ENCODE measurements around the gene SPP1. TPM values are rescaled to one million over a fixed set of nuclear protein-coding genes. Genes with fewer than 3 reads are reported as not detected.
"Not testable (repeated sequence)": the region's sequence is repeated elsewhere in the genome, so short reads cannot be mapped to it uniquely, and the experiment has no call there.

SPP1 gene
- 88.2 and 98.0 TPM in 2 replicates for total RNA-seq (2014; rRNA removed; shearing (Covaris generic))

DNA sequence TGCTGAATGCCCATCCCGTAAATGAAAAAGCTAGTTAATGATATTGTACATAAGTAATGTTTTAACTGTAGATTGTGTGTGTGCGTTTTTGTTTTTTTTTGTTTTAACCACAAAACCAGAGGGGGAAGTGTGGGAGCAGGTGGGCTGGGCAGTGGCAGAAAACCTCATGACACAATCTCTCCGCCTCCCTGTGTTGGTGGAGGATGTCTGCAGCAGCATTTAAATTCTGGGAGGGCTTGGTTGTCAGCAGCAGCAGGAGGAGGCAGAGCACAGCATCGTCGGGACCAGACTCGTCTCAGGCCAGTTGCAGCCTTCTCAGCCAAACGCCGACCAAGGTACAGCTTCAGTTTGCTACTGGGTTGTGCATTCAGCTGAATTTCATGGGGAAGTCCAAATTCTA is at the start of gene SPP1:
Gene SPP1, plus strand, starts transcription at position 249 of the 400 bp plus-strand sequence. CDS start 1,182 bp downstream, outside the sequence.
- DNase-seq, result peak; percentile 64
- H3K4me3 ChIP-seq (ENCODE audit: insufficient read depth, low read depth, low read length), result no peak within 1 kb of the TSS; the same call in 1 of the 2 replicates
- no peaks in the 10 kb centered on the region for H3K27me3 ChIP-seq (ENCODE audit: control insufficient read depth, insufficient read depth, low read length)
- no peaks in the 10 kb centered on the region for H3K36me3 ChIP-seq (replicated peaks; ENCODE audit: control insufficient read depth, insufficient read depth, low read length)

GRCh38 chr4:87926554-87927098 is 48.9 kb upstream of the SPP1 start:
- no peak for DNase-seq
- no peaks in the 10 kb centered on the region for H3K27me3 ChIP-seq (ENCODE audit: control insufficient read depth, insufficient read depth, low read length)
- H3K4me3 ChIP-seq (ENCODE audit: insufficient read depth, low read depth, low read length), result peak overlapping the region; percentile 48
- H3K36me3 ChIP-seq (replicated peaks; ENCODE audit: control insufficient read depth, insufficient read depth, low read length), result peaks cover 23% of the 10 kb centered on the region

DNA sequence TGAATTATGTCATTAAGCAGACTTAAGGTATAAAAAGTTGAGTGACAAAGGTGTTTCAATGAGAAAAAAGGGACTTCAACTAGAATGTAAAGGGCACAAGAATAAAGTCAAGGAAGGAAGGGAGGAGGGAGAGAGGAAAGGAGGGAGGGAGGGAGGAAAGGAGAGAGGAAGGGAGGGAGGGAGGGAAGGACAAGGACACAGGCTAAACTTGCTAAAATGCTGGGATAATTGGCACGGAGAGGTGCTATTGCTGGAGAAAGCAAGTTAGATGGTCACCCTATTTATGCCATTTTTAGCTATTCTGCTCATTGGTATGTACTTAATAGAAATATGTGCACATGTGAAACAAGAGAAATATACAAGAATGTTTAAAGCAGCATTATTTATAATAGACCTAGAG is 44.9 kb upstream of the SPP1 start:
- Histone ChIP-seq H3K27me3 (ENCODE audit: control insufficient read depth, insufficient read depth, low read length) (no peaks in the 10 kb centered on the region), H3K4me3 (ENCODE audit: insufficient read depth, low read depth, low read length) (no peak overlapping the region), H3K36me3 (replicated peaks; ENCODE audit: control insufficient read depth, insufficient read depth, low read length) (peaks cover 19% of the 10 kb centered on the region)
- DNase-seq, result no peak

GRCh38 chr4:87931932-87932331 is 43.6 kb upstream of the SPP1 start:
- Histone ChIP-seq H3K4me3 (ENCODE audit: insufficient read depth, low read depth, low read length) (no peak overlapping the region), H3K36me3 (replicated peaks; ENCODE audit: control insufficient read depth, insufficient read depth, low read length) (peaks cover 9% of the 10 kb centered on the region), H3K27me3 (ENCODE audit: control insufficient read depth, insufficient read depth, low read length) (no peaks in the 10 kb centered on the region)
- DNase-seq, result no peak

GRCh38 chr4:87932718-87933141 is 42.8 kb upstream of the SPP1 start:
- Histone ChIP-seq H3K36me3 (replicated peaks; ENCODE audit: control insufficient read depth, insufficient read depth, low read length) (peaks cover 3% of the 10 kb centered on the region), H3K27me3 (ENCODE audit: control insufficient read depth, insufficient read depth, low read length) (no peaks in the 10 kb centered on the region)
- no peak for DNase-seq

DNA sequence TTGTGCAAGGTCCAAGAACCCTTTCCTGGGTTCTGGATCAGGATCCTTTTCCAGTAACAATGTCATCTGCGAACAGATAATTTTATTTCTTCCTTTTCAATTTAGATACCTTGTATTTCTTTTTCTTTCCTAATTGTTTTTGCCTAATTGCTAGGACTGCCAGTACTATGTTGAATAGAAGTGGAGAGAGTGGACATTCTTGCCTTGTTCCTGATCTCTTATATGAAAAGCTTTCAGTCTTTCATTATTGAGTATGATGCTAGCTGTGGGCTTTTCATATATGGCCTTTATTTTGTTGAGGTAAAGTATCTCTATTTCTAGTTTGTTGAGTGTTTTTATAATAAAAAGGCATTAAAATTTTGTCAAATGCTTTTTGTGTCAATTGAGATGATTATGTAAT is 42.2 kb upstream of the SPP1 start:
- DNase-seq, result no peak
- H3K27me3 ChIP-seq (ENCODE audit: control insufficient read depth, insufficient read depth, low read length), result no peaks in the 10 kb centered on the region
- H3K36me3 ChIP-seq (replicated peaks; ENCODE audit: control insufficient read depth, insufficient read depth, low read length), result peaks cover 3% of the 10 kb centered on the region
- H3K4me3 ChIP-seq (ENCODE audit: insufficient read depth, low read depth, low read length), result no peak overlapping the region

More at GRCh38 chr4:87932718-87933141, 42.8 kb upstream of the SPP1 start:
- no peak overlapping the region for H3K4me3 ChIP-seq (ENCODE audit: insufficient read depth, low read depth, low read length)

- Histone ChIP-seq H3K27me3 (ENCODE audit: control insufficient read depth, insufficient read depth, low read length) (no peaks in the 10 kb centered on the region), H3K4me3 (ENCODE audit: insufficient read depth, low read depth, low read length) (no peak overlapping the region), H3K36me3 (replicated peaks; ENCODE audit: control insufficient read depth, insufficient read depth, low read length) (no peaks in the 10 kb centered on the region)
- no peak for DNase-seq
Observed at GRCh38 chr4:87934157-87934704, 41.3 kb upstream of the SPP1 start.

DNA sequence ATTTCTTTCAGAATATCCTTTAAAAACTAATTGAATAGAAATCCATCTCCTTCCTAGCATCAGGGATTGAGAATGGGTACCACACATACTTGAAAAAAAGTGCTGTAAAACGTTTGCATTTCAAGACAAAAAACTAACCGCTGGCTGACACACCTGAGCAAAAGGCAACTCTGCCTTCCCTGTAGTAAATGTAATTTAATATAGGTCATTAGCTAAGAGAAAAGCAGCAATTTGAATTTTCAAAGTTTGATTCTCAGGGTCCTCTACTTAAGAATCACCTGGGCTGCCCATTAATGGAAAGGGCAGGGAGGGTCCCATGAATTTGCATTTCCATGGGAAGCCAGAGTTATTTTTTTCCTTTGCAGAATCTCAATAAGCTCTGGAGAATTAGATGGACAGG is 40.5 kb upstream of the SPP1 start:
- Histone ChIP-seq H3K4me3 (ENCODE audit: insufficient read depth, low read depth, low read length) (no peak overlapping the region), H3K36me3 (replicated peaks; ENCODE audit: control insufficient read depth, insufficient read depth, low read length) (no peaks in the 10 kb centered on the region), H3K27me3 (ENCODE audit: control insufficient read depth, insufficient read depth, low read length) (no peaks in the 10 kb centered on the region)
- DNase-seq, result no peak

DNA sequence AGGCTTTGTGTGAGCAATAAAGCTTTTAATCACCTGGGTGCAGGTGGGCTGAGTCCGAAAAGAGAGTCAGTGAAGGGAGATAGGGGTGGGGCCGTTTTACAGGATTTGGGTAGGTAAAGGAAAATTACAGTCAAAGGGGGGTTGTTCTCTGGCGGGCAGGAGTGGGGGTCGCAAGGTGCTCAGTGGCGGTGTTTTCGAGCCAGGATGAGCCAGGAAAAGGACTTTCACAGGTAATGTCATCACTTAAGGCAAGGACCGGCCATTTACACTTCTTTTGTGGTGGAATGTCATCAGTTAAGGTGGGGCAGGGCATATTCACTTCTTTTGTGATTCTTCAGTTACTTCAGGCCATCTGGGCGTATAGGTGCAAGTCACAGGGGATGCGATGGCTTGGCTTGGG is 39.6 kb upstream of the SPP1 start:
- H3K36me3 ChIP-seq (replicated peaks; ENCODE audit: control insufficient read depth, insufficient read depth, low read length); H3K4me3 ChIP-seq (ENCODE audit: insufficient read depth, low read depth, low read length); DNase-seq; H3K27me3 ChIP-seq (ENCODE audit: control insufficient read depth, insufficient read depth, low read length): not testable (repeated sequence)

DNA sequence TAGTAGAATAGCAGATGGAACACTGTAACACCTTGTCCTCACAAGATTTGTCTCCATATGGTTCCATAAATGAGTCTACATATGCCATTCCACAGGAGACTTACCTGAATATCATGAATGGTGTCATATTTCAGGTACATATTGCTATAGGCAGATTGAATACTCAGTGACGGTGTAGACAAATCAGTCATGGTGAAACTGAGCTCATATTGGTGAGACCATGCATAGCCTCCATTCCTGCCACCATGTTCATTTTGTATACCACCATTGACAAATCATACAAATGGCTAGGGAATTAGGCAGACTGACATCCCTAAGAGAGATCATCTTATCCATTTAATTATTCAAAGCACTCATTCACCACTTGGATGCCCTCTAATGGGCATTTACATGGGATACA is 38.0 kb upstream of the SPP1 start:
- Histone ChIP-seq H3K27me3 (ENCODE audit: control insufficient read depth, insufficient read depth, low read length) (no peaks in the 10 kb centered on the region), H3K36me3 (replicated peaks; ENCODE audit: control insufficient read depth, insufficient read depth, low read length) (no peaks in the 10 kb centered on the region), H3K4me3 (ENCODE audit: insufficient read depth, low read depth, low read length) (no peak overlapping the region)
- no peak for DNase-seq

- no peaks in the 10 kb centered on the region for H3K36me3 ChIP-seq (replicated peaks; ENCODE audit: control insufficient read depth, insufficient read depth, low read length)
- no peak overlapping the region for H3K4me3 ChIP-seq (ENCODE audit: insufficient read depth, low read depth, low read length)
- no peak for DNase-seq
- no peaks in the 10 kb centered on the region for H3K27me3 ChIP-seq (ENCODE audit: control insufficient read depth, insufficient read depth, low read length)
Observed at GRCh38 chr4:87938746-87939145, 36.8 kb upstream of the SPP1 start.

GRCh38 chr4:87939978-87940690 is 35.4 kb upstream of the SPP1 start:
- DNase-seq, result no peak
- Histone ChIP-seq H3K27me3 (ENCODE audit: control insufficient read depth, insufficient read depth, low read length) (no peaks in the 10 kb centered on the region), H3K36me3 (replicated peaks; ENCODE audit: control insufficient read depth, insufficient read depth, low read length) (no peaks in the 10 kb centered on the region), H3K4me3 (ENCODE audit: insufficient read depth, low read depth, low read length) (no peak overlapping the region)

GRCh38 chr4:87940809-87941208 is 34.7 kb upstream of the SPP1 start:
- H3K4me3 ChIP-seq (ENCODE audit: insufficient read depth, low read depth, low read length); DNase-seq; H3K27me3 ChIP-seq (ENCODE audit: control insufficient read depth, insufficient read depth, low read length); H3K36me3 ChIP-seq (replicated peaks; ENCODE audit: control insufficient read depth, insufficient read depth, low read length): not testable (repeated sequence)

DNA sequence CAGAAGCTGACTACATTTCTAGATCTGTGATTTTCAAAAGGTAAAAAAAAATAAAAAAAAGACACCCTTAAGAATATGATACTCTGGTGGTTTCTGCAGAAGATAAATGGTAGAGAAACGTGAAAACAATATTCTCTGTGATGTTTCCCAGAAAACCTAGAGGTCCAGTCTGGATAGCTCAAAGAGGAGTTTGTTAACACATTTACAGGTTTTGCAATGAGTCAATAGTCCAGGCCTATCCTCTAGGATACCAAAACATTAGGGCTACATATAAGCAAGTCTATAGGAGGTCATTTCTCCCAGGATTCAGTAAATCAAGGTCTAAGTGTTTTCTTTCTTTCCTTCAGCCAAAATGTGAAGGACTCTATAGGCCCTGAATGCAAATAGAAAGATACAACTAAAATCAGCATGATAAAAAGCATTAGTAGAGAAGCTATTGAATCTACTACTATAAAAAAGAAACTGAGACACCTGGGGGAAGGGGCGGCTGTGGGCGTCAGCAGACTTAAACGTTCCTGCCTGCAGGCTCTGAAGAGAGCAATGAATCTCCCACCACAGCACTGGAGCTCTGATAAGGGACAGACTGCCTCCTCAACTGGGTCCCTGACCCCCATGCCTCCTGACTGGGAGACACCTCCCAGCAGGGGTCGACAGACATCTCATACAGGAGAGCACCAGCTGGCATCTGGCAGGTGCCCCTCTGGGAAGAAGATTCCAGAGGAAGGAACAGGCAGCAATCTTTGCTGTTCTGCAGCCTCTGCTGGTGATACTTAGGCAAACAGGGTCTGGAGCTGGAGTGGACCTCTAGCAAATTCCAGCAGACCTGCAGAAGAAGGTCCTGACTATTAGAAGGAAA is 33.7 kb upstream of the SPP1 start:
- no peaks in the 10 kb centered on the region for H3K36me3 ChIP-seq (replicated peaks; ENCODE audit: control insufficient read depth, insufficient read depth, low read length)
- H3K27me3 ChIP-seq (ENCODE audit: control insufficient read depth, insufficient read depth, low read length), result no peaks in the 10 kb centered on the region
- no peak overlapping the region for H3K4me3 ChIP-seq (ENCODE audit: insufficient read depth, low read depth, low read length)
- no peak for DNase-seq

Data from H7 (cell line).